Heart left ventricle (tissue), 16 donors: ENCODE results near the gene BTN2A1. TPM values are rescaled to one million over a fixed set of nuclear protein-coding genes. Genes with fewer than 3 reads are reported as not detected.

Source experiments
- ATAC-seq, 4 donors: fragments of 200-7000 bp; cut with Tn5 transposase; one replicate each; pipeline ENCODE4 v1.9.1; 2020 to 2022; ENCODE audit warnings: moderate library complexity in 4 of 4, mild to moderate bottlenecking in 3 of 4, moderate number of reproducible peaks in 1 of 4
- DNase-seq, 5 donors: peaks; one replicate each; pipeline ENCODE4 v3.0.0-alpha.2; 2020
- H3K27ac ChIP-seq, 12 donors: fragments of 200-600 bp; sonication (generic) in 4 of 12; one replicate each; pipeline versions ENCODE4 v1.5.0 to v1.8.0; 2016 to 2022; ENCODE audit warnings: mild to moderate bottlenecking in 2 of 12
- H3K27me3 ChIP-seq, 9 donors: fragments of 200-600 bp; sonication (generic) in 2 of 9; one replicate each; pipeline versions ENCODE4 v1.5.1 to v1.8.0; 2016 to 2022; ENCODE audit warnings: mild to moderate bottlenecking in 3 of 9
- H3K36me3 ChIP-seq, 9 donors: fragments of 200-600 bp; sonication (generic) in 2 of 9; one replicate each; pipeline versions ENCODE4 v1.5.0 to v1.8.0; 2018 to 2022; ENCODE audit warnings: mild to moderate bottlenecking in 2 of 9
- H3K4me1 ChIP-seq, 12 donors: fragments of 200-600 bp; sonication (generic) in 4 of 12; one replicate each; pipeline versions ENCODE4 v1.5.0 to v1.8.0; 2016 to 2022; ENCODE audit warnings: mild to moderate bottlenecking in 3 of 12
- H3K4me3 ChIP-seq, 12 donors: fragments of 200-600 bp; sonication (generic) in 4 of 12; one replicate each; pipeline versions ENCODE4 v1.5.0 to v1.8.0; 2017 to 2022; ENCODE audit warnings: mild to moderate bottlenecking in 9 of 12, moderate library complexity in 4 of 12
- H3K9me3 ChIP-seq, 12 donors: fragments of 200-600 bp; sonication (generic) in 4 of 12; one replicate each; pipeline versions ENCODE4 v1.5.0 to v1.8.0; 2016 to 2022; ENCODE audit warnings: mild to moderate bottlenecking in 1 of 12
- CTCF ChIP-seq, 12 donors: fragments of 200-600 bp; sonication (generic) in 4 of 12; IDR thresholded peaks; one replicate each; pipeline versions ENCODE4 v1.5.0 to v1.8.0; 2018 to 2022; ENCODE audit warnings: antibody characterized with exemption in 12 of 12, mild to moderate bottlenecking in 5 of 12
- POLR2A ChIP-seq, 2 donors: fragments of 450-650 bp; IDR thresholded peaks; one replicate each; pipeline ENCODE4 v1.6.1; 2017; ENCODE audit warnings: antibody characterized with exemption in 2 of 2, mild to moderate bottlenecking in 2 of 2, moderate library complexity in 2 of 2
- WGBS, 4 donors: extraction: QIAGEN DNeasy Blood & Tissue Kit in 2 of 4; methylation state at CpG; one replicate each; pipeline versions ENCODE4 v1.1.5 to v1.1.7; 2013 to 2018; 5-methylcytosine and 5-hydroxymethylcytosine counted together
- intact Hi-C, 10 donors: fragments of 100-400 bp; cut with DNase I; formaldehyde crosslinking; loops; one replicate each; pipeline versions ENCODE4 v1.11.1 to v1.14.2; 2022
- polyA plus RNA-seq, 2 donors: library from polyadenylated mRNA; stranded (reverse); fragments of 200-250 nt; gene quantifications; one replicate each; pipeline ENCODE4 v1.2.3, GENCODE V29; 2013
- total RNA-seq, 9 donors: library from RNA; depleted of rRNA in 2 of 9; stranded (reverse); fragments of >200 nt in 2 of 9; fragmentation: NEBNext Ultra II Directional in 3 of 9; extraction: Animal tissue kit (Norgen Biotek cat#: 25700) in 3 of 9; gene quantifications; one replicate each; pipeline versions ENCODE4 v1.1.0 to v1.2.4, GENCODE V29; 2016 to 2023
- donor health status: ischemic (EF 13 %, LVEDD 7.1; RV severe dilation, severe dysfunction).
- donor health status: healthy with polysubstance abuse.
- donor health status: DM: no; HTN: yes; CAD: no.
- donor health status: DM: no; HTN: no; CAD: no.
- donor health status: ischemic (EF 25% LVEDD 6.9; RV normal size, moderate dysfunction).
- donor health status: ischemic (EF 25% LVEDD 5.7; RV mildly dilated, moderate dysfunction).
- donor health status: healthy.
- donor health status: DM: yes; HTN: yes; CAD: no.
- donor health status: ischemic (EF 35%, LVEDD 5.7; RV mildly dilated, moderate dysfunction).
- donor health status: nonischemic (EF 11% LVEDD 7.7; RV severe dilation, severe dysfunction).
- donor health status: DM: yes; HTN: yes; CAD: no.
- donor health status: PGD.
- donor health status: ischemic (EF 29% LVEDD 5.4; RV normal size, mild dysfunction).
- donor health status: nonischemic (EF 23%, LVEDD 6.1; RV moderate dilation, normal function).

The BTN2A1 gene
- total and polyA plus RNA-seq, 11 donors: 6.6 to 26.7 (median 14.8) TPM

- ATAC-seq: no peak
- DNase-seq: no peak
- Histone ChIP-seq H3K4me3 (no peak overlapping the region), H3K36me3 (peaks cover 0 to 76% (median 35%) of the 10 kb centered on the region in 9 donors), H3K27ac (no peak overlapping the region), H3K27me3 (no peaks in the 10 kb centered on the region), H3K9me3 (no peaks in the 10 kb centered on the region), H3K4me1 (peaks cover 0 to 30% (median 1%) of the 10 kb centered on the region in 12 donors)
- intact Hi-C loops: no loop called here
- 86 to 98% (median 95%) methylated on average over 5 of the region's 5 CpGs for WGBS, 4 donors
- no peak for TF ChIP-seq POLR2A (IDR thresholded peaks at IDR 0.05)
- no peak for TF ChIP-seq CTCF (IDR thresholded peaks at IDR 0.05)
Measured at GRCh38 chr6:26447257-26447656, 10.5 kb upstream of the BTN2A1 start.

GRCh38 chr6:26450240-26450639 lies 7.5 kb upstream of the BTN2A1 start:
- Histone ChIP-seq H3K36me3 (peaks cover 0 to 65% (median 34%) of the 10 kb centered on the region in 9 donors), H3K4me1 (peaks cover 0 to 27% (median 5%) of the 10 kb centered on the region in 12 donors), H3K9me3 (no peaks in the 10 kb centered on the region), H3K4me3 (no peak overlapping the region), H3K27me3 (no peaks in the 10 kb centered on the region), H3K27ac (no peak overlapping the region)
- no peak for ATAC-seq
- no peak for TF ChIP-seq POLR2A (IDR thresholded peaks at IDR 0.05)
- no peak for TF ChIP-seq CTCF (IDR thresholded peaks at IDR 0.05)
- WGBS, 4 donors: 88 to 93% (median 93%) methylated on average over 3 of the region's 3 CpGs
- DNase-seq: no peak
- intact Hi-C loops: loop anchor here in 2 of 10 donors (5.0 to 10.0 kb wide), 2 partner anchors 45 to 83 kb away; partner anchors contain the start of genes BTN3A1 (in 1 of the 2) and BTN3A2 (in 1 of the 2)

- no peak overlapping the region for H3K4me3 ChIP-seq
- peaks cover 0 to 33% (median 9%) of the 10 kb centered on the region in 12 donors for H3K4me1 ChIP-seq
- no peaks in the 10 kb centered on the region for H3K27me3 ChIP-seq
- DNase-seq (no peak), ATAC-seq (no peak)
- intact Hi-C loops: loop anchor here in 2 of 10 donors (5.0 to 10.0 kb wide), 2 partner anchors 48 to 85 kb away; partner anchors contain the start of genes BTN3A1 (in 1 of the 2) and BTN3A2 (in 1 of the 2)
- no peaks in the 10 kb centered on the region for H3K9me3 ChIP-seq
- H3K27ac ChIP-seq: no peak overlapping the region
- 62 to 76% (median 71%) methylated on average over 1 of the region's 1 CpG for WGBS, 4 donors
- H3K36me3 ChIP-seq: peaks cover 0 to 47% (median 23%) of the 10 kb centered on the region in 9 donors
- TF ChIP-seq CTCF (IDR thresholded peaks at IDR 0.05): no peak
- no peak for TF ChIP-seq POLR2A (IDR thresholded peaks at IDR 0.05)
Measured at GRCh38 chr6:26452631-26453235, 5.0 kb upstream of the BTN2A1 start.

GRCh38 chr6:26454631-26455030 lies 3.1 kb upstream of the BTN2A1 start:
- ATAC-seq (no peak), DNase-seq (no peak)
- 96 to 100% (median 97%) methylated on average over 1 of the region's 1 CpG for WGBS, 4 donors
- intact Hi-C loops: loop anchor here in 3 of 10 donors (5.0 to 10.0 kb wide), 4 partner anchors 32 to 87 kb away; partner anchors contain the start of genes BTN3A1 (in 1 of the 3) and BTN3A2 (in 1 of the 3)
- TF ChIP-seq CTCF (IDR thresholded peaks at IDR 0.05) (no peak), POLR2A (IDR thresholded peaks at IDR 0.05) (no peak)
- peaks cover 0 to 31% (median 13%) of the 10 kb centered on the region in 9 donors for H3K36me3 ChIP-seq
- H3K27me3 ChIP-seq: no peaks in the 10 kb centered on the region
- no peak overlapping the region for H3K4me3 ChIP-seq
- H3K9me3 ChIP-seq: no peaks in the 10 kb centered on the region
- peaks cover 0 to 42% (median 20%) of the 10 kb centered on the region in 12 donors for H3K4me1 ChIP-seq
- no peak overlapping the region for H3K27ac ChIP-seq
